Kidney glomerular epithelial cell (primary cell): Measurements from ENCODE around the gene KHDC1L.
"Not testable (repeated sequence)": the region's sequence is repeated elsewhere in the genome, so short reads cannot be mapped to it uniquely, and the experiment has no call there.

ENCODE experiments used
- DNase-seq: peaks from one replicate; lab custom pipeline; 2025; lab: John Stamatoyannopoulos, UW

Gene KHDC1L, protein sequence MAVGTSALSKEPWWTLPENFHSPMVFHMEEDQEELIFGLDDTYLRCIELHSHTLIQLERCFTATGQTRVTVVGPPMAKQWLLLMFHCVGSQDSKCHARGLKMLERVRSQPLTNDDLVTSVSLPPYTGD

DNA sequence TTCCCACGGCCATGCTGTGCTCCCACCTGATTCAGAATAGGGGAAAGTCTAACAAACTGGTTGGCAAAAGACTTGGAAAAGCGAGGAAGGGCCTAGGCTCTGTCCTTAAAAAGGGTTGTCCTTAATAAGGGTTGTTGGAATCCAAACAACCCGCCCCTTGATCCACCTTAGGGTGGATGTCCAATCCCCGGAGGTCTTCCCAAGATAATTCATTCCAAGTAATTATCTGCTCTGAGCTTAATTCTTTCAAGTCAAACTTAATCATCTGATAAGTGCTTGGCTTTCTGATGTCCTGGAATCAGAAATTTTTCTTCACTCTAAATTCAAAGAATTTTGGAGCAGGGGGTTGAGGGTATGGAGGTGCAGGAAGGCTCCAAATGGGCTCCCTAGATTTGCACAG lies at the start of gene KHDC1L:
KHDC1L (minus strand) TSS at position 101 of the 400 bp plus-strand sequence; CDS start at position 13, 88 bp downstream.
- DNase-seq = no peak

DNA sequence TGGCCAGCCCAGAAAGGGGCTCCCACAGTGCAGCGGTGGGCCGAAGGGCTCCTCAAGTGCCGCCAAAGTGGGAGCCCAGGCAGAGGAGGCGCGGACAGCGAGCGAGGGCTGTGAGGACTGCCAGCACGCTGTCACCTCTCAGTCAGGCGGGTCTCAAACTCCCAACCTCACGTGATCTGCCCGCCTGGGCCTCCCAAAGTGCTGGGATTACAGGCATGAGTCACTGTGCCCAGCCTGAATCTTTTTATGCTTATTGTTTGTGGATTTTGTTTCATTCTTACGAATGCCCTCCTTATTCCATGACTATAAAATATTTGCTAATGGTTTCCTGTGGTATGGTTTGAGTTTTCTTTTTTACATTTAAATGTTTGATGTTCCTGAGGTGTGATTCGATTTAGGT lies 44.0 kb upstream of the KHDC1L start:
- not testable (repeated sequence) for DNase-seq

DNA sequence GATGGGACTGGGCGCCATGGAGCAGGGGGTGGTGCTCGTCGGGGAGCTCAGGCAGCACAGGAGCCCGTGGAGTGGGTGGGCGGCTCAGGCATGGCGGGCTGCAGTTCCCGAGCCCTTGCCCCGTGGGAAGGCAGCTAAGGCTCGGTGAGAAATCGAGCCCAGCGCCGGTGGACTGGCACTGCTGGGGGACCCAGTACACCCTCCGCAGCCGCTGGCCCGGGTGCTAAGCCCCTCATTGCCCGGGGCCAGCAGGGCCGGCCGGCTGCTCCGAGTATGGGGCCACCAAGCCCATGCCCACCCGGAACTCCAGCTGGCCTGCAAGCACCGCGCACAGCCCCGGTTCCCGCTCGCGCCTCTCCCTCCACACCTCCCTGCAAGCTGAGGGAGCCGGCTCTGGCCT lies 43.6 kb upstream of the KHDC1L start:
- not testable (repeated sequence) for DNase-seq

DNA sequence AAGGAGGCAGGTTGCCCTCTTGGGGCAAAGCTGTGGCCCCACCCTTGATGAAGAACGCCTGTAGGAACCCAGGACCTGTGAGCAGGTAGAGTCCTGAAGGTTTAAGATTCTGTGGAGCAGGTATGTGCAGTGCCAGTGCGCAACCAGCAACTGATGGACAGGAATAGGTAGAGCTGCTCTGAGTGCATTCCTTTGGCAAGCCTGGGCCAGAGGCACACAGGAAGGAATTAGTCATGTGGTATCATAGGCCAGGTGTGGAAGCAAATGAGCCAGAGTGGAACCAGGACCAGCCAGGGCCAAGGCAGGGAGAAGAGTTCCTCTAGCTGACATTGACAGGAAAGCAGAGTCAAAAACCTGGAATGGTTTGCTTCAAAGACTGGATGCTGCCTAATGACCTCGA lies 39.1 kb upstream of the KHDC1L start:
- no peak for DNase-seq

DNA sequence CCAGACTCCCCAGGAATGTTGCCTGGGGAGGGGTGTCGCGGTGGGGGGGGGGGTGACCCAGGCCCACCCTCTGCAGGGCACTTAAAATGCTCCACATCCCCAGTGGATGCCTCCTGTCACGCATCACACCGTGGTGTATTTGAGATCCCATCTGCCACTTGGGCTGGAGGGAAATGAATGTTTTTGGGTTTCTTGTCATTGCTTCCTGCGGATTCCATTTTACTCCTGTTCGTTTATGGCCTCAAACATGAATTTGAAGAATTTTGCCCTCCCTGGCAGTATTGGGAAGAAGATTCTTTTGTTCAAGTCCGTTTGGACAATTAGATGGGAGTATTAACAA lies 38.2 kb upstream of the KHDC1L start:
- DNase-seq = no peak

DNA sequence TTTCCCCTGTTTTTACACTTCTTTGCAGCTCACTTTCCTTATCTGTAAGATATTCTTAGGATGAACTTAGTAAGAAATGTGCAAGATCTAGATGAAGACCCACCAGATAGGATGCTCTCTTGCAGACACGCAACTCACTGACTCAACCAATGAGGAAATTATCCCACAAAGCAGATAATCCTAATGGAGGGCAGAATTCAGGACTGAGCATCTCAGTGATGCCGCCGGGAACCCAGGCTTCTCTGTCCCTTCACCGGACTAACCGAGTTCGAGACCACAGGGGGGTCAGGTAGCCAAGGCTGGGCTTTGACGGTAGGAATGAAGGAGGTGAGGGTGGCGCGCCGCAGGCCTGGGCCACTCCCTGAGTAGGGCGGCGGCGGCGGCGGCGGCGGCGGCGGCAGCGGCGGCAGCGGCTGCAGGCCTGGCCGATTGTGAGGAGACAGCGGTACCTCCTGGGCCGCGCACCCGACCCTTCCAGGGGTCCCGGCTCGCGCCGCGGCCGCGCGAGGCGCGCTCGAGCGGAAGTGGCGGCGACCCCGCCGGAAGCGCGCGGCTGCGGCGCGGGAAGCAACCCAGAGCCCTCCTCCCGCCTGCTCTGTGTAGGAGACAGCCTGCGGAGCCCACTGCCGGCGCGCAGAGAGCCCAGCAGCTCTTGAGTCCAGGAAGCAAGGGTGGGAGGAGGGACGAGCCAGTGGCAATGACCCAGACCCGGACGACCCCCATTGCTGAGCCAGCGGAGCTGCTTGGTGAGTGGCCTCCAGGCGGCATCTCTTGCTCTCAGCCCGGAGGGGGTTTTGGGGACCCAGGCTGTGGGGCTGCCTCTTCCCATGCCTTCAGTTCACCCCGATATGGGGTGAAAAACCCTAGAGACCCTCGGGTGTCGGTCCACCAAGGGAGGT lies 37.6 kb upstream of the KHDC1L start, which contains the start of gene KHDC1:
KHDC1 (minus strand) TSS at position 526 of the 899 bp plus-strand sequence. CDS start 20,679 bp downstream, outside the sequence.
- DNase-seq = peak; percentile 40

DNA sequence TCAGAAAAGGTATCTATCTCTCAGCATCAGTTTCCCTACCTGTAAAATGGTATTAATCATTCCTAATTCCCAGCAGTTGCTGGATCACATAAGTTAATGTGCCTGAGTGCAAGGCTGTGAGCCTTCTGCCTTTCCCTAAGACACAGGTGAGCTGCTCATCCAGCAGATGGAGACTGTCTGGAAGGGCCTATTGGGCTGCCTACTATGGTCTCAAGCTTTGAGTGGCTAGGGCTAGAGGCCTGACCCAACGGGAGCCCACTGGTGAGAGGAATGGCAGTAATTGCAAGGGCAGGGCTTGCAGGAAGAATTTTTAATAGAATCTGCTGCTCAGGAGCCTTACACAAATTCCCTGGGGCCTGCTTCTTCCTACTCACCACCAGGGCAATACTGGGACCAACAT lies 33.4 kb upstream of the KHDC1L start:
- no peak for DNase-seq

DNA sequence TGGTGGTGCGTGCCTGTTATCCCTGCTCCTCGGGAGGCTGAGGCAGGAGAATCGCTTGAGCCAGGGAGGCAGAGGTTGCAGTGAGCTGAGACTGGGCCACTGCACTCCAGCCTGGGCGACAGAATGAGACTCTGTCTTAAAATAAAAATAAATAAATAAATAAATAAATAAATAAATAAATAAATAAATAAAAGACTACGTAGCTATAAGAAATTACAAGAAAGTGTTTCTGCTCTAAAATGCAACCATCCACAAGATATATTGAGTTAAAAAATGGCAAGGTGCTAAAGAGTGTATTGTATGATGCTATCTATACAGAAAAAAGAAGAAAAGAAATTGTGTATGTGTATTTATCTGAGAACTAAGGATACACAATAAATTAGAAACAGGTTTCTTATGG lies 29.0 kb upstream of the KHDC1L start:
- DNase-seq = not testable (repeated sequence)

DNA sequence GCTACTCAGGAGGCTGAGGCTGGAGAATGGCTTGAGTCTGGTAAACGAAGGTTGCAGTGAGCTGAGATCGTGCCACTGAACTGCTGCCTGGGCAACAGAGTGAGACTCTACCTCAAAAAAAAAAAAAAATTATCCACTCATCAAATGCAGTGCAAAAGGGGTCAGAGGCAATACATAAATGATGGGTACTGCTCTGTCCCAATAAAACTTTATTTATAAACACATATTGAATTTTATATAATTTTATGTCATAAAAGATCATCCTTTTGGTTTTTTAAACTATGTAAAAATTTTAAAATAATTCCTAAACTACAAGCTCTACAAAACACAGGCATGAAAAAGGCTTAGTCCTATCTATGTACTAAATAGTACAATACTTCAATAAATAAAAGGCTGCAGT lies 27.4 kb upstream of the KHDC1L start:
- no peak for DNase-seq

DNA sequence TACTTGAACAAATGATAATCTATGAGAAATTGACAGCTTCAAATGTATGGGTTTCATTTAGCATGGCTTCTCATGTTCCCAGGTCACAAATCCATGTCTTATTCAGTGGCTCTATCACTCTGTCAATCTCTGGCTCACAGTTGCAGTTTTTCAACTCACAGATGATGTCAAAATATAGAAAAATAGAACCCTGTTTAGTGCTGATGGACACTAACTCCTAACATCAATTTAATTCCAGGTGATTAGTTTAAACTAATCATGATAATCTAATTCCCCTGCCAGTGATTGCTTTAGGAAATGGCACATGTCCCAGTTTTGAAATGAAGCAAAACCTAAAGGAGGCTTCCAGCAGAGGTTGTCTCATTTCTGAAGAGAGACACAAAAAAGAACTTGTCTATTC lies 24.7 kb upstream of the KHDC1L start:
- DNase-seq = no peak

DNA sequence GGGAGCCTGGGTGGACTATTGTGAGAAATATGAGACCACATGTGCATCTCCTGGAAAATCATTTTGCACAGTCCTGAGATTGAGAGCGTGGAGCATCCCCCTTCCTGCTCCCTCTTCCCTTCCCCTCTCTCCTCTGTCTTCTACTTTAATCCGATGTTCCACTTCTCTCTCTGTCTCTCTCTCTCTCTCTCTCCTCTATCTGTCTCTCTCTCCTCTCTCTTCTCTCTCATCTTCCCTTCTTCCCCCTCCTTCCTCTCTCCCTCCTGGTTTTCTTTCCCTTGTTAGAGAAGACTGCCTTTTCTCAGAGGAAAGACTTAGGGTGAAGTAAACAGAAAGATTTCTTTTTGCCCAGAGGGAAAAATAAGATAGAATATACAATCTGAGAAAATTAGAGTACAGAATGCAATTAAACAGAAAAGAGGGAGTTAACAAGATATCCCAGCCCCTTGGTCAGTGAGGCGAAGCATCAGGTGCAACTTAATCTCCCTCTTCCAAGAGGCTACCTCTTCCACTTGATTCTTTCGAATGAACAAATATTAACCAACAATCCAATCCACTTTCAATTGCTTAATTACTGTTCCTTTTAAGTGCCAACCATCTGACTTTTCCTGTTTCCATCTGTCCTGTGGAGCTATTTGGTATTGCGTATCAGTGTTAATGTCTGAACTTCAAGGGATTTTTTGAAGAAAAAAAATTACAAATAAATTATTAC lies 23.1 kb upstream of the KHDC1L start:
- no peak for DNase-seq

DNA sequence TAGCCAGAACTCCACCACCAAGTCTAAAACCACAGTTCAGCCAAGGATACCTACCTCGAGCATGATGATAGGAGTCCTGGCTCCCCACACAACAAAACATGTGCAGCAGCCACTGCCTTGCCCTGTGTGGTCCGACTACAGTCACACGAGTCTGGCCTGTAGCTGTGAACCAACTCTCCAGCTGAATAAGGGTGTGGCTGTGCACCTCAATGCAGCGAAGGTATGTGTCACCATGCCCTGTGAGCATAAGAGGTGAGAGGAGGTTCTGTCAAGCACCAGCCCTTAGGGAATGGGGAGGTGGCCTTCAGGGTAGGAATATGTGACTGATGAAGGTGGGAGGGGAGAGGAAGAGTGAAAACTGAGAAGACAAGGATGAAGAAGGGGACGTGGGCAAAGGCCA lies 16.7 kb upstream of the KHDC1L start:
- DNase-seq = no peak

DNA sequence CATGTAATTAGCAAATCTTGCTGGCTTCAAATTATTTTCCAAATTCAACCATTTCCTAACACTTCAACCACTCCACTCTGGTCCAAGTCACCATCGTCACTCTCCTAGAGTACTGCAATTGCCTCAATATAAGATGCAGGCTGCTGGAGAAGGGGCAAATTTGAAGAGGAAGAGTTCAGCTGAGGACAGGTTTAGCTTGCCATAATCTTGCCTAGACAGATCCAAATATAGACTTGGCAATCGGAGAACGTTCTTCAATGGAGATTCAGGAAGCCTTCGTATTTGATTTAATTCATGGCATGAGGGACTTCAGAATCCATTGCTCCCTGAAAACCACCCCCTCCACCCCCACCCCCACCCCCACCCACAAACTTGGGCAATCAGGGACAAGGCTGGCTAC lies 15.4 kb upstream of the KHDC1L start:
- DNase-seq = no peak

DNA sequence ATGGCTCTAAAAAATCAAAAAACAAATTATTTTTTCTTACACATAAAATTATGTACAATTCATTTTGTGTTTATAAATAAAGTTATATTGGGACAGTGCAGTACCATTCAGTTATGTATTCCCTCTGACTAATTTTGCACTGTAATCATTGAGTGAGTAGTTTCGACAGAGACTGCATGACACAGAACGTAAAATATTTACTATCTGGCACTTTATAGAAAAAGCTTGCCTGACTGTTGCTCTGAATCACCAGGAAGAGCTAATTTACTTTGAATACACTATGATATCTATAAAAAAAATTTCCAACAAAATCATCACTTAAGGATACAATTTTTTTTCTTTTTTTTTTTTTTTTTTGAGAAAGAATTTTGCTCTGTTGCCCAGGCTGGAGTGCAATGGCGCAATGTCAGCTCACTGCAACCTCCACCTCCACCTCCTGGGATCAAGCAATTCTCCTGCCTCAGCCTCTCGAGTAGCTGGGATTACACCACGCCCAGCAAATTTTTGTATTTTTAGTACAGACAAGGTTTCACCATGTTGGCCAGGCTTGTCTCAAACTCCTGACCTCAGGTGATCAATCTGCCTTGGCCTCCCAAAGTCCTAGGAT lies 11.0 kb upstream of the KHDC1L start:
- DNase-seq = peak; percentile 54

DNA sequence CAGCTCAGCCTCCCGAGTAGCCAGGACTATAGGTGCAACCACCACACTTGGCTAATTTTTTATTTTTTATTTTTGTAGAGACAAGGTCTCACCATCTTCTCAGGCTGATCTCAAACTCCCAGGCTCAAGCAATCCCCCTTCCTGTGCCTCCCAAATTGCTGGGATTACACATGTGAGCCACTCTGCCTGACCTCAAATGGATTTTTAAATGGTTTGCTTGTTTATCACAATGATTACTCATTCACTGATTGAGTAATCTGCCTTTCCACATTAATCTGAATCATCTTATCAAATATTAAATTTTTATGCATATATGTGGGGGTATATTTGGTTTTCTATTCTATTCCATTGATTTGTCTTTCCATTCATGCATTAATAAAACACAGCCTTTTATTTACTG lies 9.4 kb upstream of the KHDC1L start:
- no peak for DNase-seq

DNA sequence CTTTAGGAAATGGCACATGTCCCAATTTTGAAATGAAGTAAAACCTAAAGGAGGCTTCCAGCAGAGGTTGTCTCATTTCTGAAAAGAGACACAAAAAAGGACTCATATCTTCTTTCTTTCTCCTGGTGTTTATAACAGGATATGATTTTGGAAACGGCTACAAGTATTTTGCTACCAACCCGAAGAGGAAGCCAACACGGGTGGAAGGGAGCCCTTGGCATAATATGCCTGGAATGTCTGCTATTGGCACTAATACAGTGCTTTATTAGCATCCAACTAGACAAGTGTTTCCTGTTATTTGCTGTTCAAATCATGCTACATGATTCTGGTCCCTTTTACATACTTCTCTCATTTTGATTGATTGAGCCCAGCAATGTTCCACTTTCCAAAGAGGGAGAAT lies 8.7 kb upstream of the KHDC1L start:
- DNase-seq = not testable (repeated sequence)

DNA sequence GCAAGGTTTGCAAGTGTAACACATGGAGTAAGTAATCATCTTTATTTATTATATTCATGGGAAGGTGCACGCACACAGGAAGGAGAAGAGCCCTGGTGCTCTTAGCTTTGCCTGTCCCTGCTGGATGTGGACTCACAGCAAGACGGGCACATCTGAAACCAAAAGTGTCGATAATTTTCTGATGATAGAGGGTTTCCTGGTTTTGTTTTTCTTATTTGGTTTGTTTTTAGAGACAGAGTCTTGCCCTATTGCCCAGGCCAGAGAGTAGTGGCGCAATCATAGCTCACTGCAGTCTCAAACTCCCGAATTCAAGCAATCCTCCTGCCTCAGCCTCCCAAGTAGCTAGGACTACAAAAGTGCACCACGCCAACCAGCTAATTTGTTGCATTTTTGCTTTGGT lies 7.8 kb upstream of the KHDC1L start:
- DNase-seq = no peak

DNA sequence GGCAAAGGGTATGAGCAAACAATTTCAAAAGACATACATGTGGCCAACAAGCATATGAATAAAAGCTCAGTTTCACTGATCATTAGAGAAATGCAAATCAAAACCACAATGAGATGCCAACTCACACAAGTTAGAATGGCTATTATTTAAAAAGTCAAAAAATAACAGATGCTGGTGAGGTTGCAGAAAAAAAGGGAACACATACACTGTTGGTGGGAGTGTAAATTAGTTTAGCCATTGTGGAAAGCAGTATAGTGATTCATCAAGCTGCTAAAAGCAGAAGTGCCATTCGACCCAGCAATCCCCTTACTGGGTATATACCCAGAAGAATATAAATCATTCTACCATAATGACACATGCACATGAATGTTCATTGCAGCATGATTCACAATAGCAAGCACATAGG lies 6.7 kb upstream of the KHDC1L start:
- no peak for DNase-seq

DNA sequence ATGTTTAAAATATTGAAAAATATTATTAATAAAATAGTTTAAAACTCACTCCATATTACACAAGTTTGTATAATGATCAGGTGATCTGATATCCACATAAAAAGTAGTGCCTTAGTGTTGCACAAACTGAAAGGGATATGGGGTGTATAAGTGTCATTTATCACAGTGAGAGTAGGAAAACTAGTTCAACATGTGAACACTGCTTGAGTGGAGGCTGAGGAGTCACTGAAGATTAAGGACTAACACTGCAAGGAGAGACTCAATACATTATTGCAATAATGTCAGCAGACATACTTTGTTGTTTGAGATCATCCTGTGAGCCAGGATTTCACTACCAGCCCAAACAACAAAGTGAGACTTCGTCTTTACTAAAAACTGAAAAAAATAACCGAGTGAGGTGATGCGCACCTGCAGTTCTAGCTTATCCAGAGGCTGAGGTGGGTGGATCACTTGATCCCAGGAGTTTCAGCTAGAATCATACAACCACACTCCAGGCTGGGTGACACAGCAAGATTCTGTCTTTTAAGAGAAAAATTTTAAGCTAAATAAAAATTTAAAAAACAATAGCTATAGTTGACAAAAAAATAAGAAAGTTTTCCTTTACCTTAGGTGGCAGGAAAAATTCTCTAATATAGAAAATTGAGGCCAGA lies 2.4 kb upstream of the KHDC1L start:
- DNase-seq = no peak

DNA sequence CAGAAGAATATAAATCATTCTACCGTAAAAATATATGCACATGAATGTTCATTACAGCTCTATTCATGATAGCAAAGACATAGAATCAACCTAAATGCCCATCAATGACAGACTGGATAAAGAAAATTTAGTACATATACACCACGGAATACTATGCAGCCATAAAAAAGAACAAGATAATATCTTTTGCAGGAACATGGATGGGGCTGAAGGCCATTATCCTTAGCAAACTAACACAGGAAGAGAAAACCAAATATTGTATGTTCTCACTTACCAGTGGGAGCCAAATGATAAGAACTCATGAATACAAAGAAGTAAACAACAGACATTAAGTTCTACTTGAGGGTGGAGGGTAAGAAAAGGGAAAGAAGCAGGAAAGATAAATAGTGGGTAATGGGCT lies 8.4 kb downstream of the KHDC1L start:
- DNase-seq = no peak

DNA sequence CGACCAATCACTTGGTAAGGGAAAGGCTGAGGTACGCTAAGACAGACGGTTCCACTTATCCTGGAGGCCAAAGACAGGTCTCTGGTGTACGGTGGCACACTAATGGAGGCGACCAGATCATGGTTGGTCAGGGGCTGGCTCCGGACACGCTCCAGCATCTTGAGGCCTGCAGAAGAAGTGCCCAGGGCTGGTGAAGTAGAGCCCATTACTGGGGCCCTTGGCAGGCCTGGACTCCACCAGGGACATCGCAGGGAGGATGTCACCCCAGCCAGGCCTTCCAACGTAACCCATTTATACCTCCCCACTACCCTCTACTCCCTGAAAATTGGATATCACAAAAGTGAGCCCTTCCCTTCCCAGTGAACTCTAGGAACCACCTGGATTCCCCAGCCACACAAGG lies 16.2 kb downstream of the KHDC1L start:
- no peak for DNase-seq

DNA sequence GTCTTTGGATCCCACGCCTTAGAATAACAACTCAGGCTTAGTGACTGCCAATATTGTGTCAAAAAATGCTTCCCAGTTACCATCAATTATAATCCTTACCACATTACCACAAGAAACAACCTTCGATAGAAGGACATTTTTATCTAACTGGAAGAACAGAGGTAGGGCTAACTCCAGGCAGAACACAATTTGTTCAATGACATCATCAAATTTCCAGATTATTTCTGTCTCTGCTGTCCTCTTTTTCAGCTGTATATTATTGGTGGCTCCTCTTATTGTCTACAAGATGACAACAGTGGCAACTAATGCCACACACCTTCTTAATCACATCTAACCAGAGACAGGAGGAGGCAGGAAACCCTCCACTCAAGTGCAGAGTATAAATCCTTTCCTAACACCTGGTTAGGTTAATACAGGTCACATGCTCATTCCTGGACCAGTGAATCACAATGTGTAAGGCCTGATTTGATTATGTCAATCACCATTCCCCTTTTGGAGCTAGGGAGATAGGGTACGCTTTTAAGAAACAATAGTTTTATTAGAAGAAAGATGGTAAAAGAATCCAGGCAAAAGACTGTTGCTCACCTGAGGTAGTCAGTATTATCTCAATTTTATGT lies 18.0 kb downstream of the KHDC1L start:
- no peak for DNase-seq
